Astrocyte of the hippocampus (primary cell): ENCODE results near the gene KLHL29.
"Not testable (repeated sequence)": the region's sequence is repeated elsewhere in the genome, so short reads cannot be mapped to it uniquely, and the experiment has no call there.

ENCODE experiments used
- DNase-seq: peaks from one replicate; pipeline ENCODE4 v3.0.0; 2011; ENCODE audit warnings: low read depth, low spot score

The KLHL29 gene

GRCh38 chr2:23367760-23368159 is 17.2 kb upstream of the KLHL29 start:
- no peak for DNase-seq

DNA sequence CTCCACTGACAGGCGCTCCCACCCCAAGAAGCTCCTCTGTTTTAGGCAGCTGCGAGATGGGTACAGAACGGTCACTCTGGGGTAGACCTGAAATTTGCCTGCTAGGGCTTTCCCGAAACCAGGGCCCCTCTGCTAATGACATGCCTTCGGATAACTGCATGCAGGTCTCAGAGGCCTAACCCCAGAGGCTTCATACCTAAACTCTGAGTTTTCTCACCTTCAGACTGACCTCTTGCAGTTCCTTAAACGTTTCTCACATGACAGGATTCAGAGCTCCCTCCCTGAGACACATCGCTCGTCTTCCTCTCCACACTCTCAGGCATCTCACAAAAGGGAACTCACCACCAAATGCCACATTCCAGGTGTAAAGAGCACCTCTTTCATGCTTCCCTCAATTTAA is 11.3 kb upstream of the KLHL29 start:
- DNase-seq = no peak

DNA sequence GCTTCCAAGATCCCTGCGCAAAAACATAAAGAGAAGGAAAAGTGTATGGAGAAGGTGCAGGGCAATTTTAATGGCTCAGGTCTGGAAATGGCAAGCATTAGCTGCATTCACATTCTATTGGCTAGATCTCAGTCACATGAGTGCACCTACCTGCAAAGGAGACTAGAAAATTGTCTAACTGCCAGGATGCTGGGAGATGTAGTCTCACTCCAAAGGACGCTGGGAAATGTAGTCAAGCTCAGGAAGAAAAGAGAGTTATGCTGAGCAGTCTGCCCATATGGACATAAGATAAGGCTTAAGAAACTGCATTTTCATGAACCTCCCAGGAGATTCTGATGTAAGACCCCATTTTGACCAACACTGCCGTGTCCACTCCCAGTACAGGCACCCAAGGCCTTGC is 9.5 kb upstream of the KLHL29 start:
- peak; percentile 20 for DNase-seq

- DNase-seq = no peak
These were observed 8.9 kb upstream of the KLHL29 start for GRCh38 chr2:23376075-23376474.

DNA sequence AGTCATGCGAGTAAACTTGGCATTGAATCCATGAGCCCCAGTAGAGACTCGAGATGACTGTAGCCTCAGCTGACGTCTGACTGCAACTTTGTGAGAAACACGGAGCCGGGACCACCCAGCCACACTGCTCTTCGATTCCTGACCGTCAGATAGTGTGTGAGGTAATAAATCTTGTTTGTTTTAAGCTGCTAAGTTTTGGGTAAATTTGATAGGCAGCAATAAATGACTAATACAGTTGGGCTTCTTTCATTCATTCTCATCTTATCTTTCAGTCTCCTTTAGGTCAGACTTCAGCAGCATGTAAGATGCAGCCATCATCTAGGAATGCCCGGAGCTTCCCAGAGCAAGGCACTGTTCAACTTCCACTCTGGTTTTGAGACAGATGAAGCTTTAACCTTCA is 8.0 kb upstream of the KLHL29 start:
- no peak for DNase-seq

DNA sequence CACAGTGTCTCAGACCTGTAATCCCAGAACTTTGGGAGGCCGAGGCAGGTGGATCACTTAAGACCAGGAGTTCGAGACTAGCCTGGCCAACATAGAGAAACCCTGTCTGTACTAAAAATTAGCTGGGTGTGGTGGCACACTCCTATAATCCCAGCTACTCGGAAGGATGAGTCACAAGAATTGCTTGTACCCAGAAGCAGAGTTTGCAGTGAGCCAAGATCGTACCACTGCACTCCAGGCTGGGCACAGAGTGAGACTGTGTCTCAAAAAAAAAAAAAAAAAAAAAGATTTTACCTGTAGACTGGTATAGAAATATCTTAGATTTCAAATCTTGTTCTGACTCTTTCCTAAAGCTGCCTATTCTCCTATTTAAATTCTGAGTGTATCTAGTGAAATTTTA is 7.2 kb upstream of the KLHL29 start:
- no peak for DNase-seq

GRCh38 chr2:23378496-23378895 is 6.5 kb upstream of the KLHL29 start:
- no peak for DNase-seq

DNA sequence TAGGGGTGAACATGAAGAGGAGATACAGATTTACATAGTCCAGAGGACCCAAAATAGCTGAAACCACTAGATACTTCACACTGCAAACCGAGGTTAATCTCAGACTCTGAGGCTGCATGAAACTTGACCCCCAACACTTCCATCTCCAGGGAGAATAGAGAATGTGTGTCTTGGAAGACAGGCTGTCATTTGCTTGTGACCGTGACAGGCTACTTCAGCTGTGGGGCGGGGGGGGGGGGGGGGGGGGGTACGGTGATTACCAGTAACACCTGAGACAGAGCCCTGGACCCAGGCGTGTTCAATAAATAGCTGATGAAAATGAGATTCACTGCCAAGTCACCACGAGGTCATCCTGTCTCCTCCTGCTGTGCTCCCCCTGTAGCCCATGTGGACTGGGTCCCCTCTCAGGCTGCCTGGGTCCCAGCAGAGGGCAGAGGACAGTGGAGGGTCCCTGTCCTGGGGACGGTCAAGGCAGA is 5.7 kb upstream of the KLHL29 start:
- DNase-seq = no peak

- no peak for DNase-seq
These were observed 4.4 kb upstream of the KLHL29 start for GRCh38 chr2:23380562-23381065.

DNA sequence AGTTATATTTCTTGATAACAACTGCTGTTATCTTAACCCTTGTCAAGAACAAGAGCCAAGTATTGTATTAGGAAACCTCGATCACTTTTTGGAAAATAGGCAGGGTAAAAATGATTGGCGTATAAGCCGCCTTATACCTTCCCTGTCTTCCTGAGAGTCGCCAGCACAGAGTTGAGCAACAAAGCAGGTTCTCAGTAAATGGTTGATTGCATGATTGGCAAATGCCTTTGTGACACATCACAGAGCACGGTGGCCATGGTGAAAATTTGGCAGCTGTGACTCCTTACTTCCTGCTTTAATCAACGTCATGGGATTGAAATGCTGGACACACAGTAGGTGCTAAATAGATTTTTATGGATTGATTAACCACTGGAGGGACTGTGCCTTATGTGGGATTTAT is 3.9 kb upstream of the KLHL29 start:
- DNase-seq = peak; percentile 86

DNA sequence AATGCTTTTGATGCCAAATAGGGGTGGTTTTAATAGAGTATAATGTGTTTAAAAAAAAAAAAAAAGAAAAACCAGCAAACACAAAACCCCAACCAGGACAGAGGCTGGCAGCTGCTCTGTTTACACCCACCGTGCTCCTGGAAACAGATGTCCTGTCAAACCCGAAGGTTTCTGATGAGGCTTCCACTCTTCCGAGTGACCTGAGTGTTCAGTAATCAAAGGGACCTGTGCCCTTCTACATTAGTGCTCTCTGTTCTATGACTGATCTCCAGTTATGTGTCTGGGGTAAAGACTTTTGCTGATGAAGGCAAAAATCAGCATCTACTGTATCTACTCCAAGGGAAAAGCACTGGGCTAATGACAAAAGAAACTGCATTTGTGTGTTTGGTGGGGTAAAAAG is 3.5 kb upstream of the KLHL29 start:
- no peak for DNase-seq

DNA sequence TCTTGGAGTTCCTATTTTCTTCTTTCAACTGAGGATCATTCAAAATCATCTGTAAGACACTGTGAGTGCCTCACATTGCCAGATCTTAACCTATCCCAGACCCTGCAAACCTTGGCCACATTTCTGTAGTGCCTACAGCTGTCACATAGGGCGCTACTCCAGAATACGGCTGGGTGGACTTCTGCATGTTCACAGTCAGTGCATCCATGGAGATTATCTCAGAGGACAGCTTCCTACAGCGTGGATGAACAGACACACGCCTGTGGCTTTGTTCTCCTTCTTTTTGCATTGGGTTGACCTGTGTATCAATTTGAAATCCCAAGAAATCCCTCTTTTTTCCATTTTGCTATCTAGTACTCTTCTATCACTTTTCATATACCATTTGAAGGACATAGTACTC is 1.9 kb upstream of the KLHL29 start:
- no peak for DNase-seq

- DNase-seq = peak; percentile 73
These were observed 370 bp downstream of the KLHL29 start for GRCh38 chr2:23385351-23385747.

- peak; percentile 50 for DNase-seq
These were observed 864 bp downstream of the KLHL29 start for GRCh38 chr2:23385748-23386338.

DNA sequence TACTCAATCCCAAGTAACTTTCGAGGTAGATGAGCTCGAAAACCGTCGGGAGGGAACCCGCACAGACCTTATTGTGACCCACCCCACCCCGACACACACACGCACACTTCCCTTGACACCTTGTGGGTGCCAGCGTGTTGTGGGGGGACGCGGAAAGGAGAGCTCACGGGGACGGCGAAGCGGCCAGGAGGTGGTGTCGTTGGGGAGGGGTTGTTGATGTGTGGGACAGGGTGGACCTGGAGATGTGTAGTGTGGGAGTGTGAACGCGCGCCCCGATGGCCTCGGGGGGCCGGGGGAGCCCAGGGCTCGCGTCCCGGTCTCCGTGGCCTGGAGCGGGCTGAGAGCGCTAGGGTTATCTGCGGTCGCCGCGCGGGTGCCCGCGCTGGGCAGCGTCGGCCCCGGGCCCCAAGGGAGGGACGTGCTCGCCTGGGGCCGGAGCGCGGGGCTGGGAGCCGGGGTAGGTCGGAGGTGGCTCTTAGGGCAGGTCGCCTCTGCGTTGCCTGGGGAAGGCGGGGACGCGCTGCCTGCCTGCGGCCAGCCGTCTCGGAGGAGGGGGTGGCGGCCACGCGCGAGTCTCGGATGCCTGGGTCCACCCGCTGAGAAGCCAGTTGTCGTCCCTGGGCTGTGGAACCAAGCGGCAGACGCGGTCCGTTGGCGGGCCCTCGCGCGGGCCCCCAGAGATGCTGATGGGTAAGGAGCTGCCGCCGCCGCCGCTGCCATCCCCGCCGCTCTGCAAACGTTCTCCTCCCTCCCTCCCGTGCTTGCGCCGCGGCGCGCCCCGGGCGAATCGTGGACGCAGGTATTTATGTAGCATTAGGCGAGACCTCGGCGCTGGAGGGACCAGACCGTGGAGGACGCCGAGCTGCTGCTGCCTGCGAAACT is 1.6 kb downstream of the KLHL29 start:
- peak; percentile 64 for DNase-seq

DNA sequence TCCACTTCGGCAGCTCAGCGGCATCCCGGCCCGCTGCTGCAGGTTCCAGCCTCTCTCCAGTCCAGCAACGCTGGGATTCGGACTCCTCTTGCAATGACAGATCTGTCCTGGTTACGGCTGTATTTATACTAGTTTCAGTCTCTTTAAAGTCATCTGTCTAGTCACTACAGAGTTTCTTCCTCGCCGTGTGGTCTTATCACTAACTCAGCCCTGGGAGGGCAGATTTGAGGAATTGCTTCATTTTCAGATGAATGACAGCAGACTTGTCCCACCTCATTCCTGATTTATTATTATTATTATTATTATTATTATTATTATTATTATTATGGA is 2.2 kb downstream of the KLHL29 start:
- no peak for DNase-seq

- DNase-seq = no peak
These were observed 2.9 kb downstream of the KLHL29 start for GRCh38 chr2:23387845-23388244.

DNA sequence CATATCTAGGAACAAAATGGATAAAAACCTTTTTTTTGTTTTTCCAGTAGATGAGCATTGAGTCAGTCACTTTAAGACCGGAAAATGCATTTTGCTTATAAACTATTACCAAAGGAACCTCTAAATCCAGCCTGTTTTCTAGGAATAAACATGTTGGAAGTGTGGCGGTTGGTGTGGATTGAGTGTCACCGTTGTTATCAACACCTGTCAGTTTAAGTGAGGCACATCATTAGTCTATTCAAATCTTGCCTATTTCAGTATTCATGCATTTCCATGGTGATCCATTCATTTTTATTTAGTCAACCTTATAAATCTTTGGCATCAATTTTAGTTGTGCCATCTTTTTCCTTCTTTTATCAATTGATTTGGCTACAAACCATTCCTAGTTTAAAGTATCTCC is 3.3 kb downstream of the KLHL29 start:
- DNase-seq = no peak

- no peak for DNase-seq
These were observed 4.0 kb downstream of the KLHL29 start for GRCh38 chr2:23388756-23389514.

GRCh38 chr2:23390152-23390551 is 5.2 kb downstream of the KLHL29 start:
- no peak for DNase-seq

DNA sequence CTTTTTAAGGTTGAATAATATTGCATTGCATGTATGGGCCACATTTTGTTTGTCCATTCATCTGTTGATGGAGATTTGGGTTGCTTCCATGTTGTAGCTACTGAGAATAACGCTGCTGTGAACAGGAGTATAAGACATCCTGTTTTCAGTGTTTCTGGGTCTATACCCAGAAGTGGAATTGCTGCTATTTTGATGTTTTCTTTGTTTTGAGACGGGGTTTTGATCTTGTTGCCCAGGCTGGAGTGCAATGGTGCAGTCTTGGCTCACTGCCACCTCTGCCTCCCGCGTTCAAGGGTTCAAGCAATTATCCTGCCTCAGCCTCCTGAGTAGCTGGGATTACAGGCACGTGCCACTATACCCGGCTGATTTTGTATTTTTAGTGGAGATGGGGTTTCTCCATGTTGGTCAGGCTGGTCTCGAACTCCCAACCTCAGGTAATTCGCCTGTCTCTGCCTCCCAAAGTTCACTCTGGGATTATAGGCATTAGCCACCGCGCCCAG is 6.3 kb downstream of the KLHL29 start:
- DNase-seq = not testable (repeated sequence)

- no peak for DNase-seq
These were observed 8.7 kb downstream of the KLHL29 start for GRCh38 chr2:23393722-23394121.
